HK-2 (cell line): Measurements from ENCODE around the gene KANSL1L.

Experiments used
- DNase-seq: peaks from one replicate; pipeline ENCODE4 v3.0.0-alpha.2; 2018; ENCODE audit not compliant: unreplicated experiment

Gene KANSL1L

DNA sequence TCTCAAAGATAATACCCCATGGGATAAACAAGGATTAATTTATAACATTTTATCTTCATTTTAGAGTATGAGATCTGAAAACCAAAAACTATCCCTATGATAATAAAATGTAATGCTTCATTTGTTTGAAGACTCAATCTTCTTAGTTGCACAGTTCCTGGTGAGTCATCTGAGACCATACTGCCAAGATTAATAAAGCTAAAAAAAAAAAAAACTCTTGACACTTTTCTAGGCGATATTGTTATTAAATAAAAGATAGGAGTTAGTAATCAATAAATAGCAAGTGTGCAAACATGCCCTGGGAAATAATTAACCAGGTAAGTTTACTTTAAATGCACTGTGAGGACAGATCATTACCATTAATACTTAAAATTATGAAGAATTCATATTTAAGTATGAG, 84.9 kb downstream of the KANSL1L start:
- no peak for DNase-seq

GRCh38 chr2:210072922-210073509, 98.2 kb downstream of the KANSL1L start:
- no peak for DNase-seq

- no peak for DNase-seq
Measured at GRCh38 chr2:210072493-210072892, 98.7 kb downstream of the KANSL1L start.

GRCh38 chr2:210063306-210063705, 107.9 kb downstream of the KANSL1L start:
- no peak for DNase-seq

GRCh38 chr2:210055825-210056224, 115.4 kb downstream of the KANSL1L start:
- no peak for DNase-seq

GRCh38 chr2:210054696-210055095, 116.5 kb downstream of the KANSL1L start:
- no peak for DNase-seq

DNA sequence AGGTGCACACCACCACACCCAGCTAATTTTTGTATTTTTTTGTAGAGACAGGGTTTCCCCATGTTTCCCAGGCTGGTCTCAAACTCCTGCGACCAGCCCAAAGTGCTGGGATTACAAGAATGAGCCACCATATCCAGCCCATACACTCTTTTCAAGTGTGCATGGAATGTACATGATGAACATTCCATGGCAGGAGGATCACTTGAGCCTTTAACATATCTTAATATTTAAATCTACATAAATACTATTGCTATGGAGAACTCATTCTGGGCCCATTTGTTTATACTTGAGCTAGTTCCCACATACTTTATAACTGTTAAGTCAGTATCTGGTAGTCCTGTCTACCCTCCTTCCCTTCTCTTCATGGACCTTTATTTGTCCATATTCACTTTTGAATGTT, 120.3 kb downstream of the KANSL1L start:
- no peak for DNase-seq

- DNase-seq: no peak
Measured at GRCh38 chr2:210049831-210050230, 121.4 kb downstream of the KANSL1L start.

GRCh38 chr2:210046851-210047500, 124.2 kb downstream of the KANSL1L start:
- no peak for DNase-seq

DNA sequence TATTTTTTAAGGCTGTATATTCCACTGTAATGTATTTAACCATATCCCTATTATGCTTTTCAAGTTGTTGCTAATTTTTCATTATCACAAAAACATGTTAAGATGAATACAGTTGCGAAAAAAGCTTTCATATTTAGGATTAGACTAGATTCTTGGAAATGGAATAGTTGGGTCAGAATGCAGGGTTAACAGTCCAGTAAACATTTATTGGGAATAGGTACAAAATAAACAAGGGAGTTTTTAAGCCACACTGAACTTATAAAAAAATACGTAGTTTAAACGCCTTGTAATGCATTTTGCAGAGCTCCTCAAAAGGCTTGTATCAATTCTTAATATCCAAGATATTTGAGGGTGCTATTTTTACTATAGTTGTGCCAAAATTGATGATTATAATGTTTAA, 133.1 kb downstream of the KANSL1L start:
- no peak for DNase-seq

GRCh38 chr2:210035679-210036078, 135.5 kb downstream of the KANSL1L start:
- DNase-seq: no peak

- no peak for DNase-seq
Measured at GRCh38 chr2:210034087-210034683, 137.0 kb downstream of the KANSL1L start.

- DNase-seq: no peak
Measured at GRCh38 chr2:210028178-210028577, 143.0 kb downstream of the KANSL1L start.

DNA sequence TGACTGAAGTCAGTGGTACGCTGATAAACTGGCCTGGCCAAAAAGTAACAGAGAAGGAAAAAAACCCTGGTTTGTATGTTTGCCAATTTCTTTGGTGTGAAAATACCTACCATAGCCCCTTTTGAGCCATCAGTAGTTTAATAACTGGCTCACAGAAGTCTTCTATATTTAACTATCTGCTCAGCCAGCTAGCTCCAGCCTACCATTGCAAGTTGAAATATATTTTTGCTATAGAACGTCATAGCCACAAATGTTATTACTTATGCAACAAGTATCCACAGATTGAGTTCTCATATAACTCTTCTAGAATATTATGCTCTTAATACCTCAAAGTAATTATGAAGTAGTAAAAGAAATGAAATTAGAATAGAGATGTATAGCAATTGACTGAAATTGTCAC, 143.6 kb downstream of the KANSL1L start:
- no peak for DNase-seq

GRCh38 chr2:210022824-210023223, 148.4 kb downstream of the KANSL1L start:
- DNase-seq: no peak

DNA sequence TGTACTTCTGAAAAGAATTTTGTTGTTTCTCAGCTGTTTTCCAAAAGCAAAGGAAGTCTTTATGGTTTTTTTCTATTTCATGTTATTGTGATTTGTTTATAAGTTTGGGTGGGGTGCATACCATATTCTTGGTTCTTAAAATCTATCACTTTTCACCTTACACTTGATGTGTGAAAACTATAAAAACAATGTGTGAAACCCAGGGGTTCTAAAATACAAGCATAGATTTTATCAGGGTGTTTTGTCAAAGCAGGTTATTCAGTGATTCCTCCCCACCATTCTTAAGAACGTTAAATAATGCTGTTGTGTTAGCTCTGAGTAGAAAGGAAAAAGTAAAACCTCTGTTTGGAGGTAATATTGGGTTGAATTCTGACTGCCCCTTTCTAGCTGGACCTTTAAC, 151.1 kb downstream of the KANSL1L start:
- DNase-seq: no peak

DNA sequence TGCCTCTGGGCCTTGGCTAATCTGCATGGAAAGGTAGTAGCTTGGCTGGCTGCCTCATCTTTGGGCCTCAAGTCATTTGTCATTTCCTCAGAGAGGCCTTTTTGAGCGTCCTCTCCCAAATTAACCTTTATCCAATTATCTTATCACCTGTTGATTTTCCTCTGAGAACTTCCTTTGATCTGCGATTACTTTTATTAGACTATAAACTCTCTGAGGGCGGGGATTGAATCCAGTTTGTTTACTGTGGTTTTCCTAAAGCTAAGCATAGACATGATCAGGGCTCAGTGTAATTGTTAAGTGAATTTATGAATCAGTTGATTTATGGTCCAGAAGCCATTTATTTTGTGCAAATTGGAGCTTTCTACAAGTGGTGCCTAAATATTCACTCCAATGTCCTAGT, 161.3 kb downstream of the KANSL1L start:
- DNase-seq: no peak

GRCh38 chr2:210009126-210009525, 162.1 kb downstream of the KANSL1L start:
- DNase-seq: no peak

DNA sequence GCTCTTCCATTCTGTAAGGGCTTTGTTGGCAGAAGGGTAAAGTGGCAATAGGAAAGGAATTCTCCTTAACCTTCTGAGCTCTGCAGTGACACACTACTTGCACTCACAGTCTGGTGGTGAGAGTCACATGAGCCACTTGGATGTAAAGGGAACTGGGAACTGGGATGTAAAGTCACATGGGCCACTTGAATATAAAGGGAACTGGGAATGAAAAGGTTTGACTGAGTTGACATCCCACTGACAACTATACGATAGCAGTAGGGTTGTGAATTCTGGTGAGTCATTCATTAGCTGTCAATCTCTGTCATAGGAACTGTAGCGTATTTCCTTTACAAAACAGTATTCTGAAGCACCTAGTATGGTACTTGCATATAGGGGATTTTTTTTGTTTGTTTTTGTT, 163.3 kb downstream of the KANSL1L start:
- no peak for DNase-seq

DNA sequence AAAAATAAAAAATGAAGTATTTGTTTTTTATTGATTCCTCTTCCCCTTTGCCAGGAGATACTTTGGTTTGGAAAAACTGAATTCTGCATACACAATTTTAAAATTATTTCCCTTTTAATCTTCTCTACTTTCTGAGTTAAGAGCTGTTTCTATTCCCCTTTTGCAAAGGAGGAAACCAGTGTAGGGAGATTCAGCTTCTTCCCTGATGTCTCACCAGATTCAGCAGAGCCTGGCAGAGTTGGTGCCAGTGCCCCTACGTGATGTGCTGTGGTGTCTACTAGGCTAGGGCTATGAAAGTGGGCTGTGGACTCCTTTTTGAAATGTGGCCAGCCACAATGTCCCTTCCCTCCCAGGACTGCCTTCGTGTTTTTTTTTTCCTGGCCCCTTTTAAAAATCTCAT, 166.3 kb downstream of the KANSL1L start:
- no peak for DNase-seq

GRCh38 chr2:210003359-210003758, 167.8 kb downstream of the KANSL1L start:
- DNase-seq: no peak

DNA sequence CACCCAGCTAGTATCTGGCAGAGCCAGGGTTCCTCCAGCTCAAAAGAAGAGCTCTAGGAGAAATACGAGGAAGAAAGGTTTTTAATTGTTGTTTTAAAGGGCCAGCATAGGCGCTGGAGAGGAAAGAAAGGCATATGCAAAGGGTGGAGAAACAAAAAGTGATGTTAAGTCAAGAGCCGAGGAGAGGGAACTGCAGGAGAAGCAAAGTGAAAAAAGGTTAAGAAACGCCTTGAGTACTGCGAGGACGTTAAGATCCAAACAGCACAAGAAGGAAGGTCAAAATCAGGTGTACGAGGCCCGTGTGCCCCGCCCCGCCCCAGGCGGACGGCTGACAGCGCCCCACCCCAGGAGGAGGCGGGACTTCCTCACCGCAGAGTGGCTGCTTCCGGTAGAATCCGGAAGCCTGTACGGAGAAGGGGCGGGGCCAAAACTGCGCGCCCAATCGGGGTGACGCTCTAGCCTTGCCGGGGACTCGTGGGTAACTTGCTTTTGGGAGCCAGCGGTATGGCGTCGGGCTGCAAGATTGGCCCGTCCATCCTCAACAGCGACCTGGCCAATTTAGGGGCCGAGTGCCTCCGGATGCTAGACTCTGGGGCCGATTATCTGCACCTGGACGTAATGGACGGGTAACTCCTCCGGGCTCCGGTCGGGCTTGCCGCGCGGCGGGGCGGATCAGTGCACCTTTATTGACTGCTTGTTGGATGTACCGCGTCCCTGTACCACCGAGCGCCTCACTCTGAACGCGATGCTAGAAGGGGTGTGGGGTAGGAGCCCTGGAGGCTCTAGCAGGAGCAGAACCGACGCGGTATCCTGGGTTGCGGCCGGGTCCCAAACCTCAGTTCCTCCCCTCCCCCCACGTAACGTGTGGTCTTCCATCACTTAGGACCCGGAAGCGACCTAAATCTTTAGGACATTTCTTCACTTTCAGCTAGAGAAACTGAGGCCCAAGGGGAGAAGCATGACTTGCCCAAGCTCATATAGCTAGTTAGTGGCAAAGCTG, 168.8 kb downstream of the KANSL1L start, which contains the start of gene RPE:
Gene RPE (plus strand): TSS at position 481 of the 1,000 bp plus-strand sequence. CDS start 24 bp downstream, at position 505.
- DNase-seq: peak; percentile 95
